ENCODE results near the gene BCAS3.

The BCAS3 gene

DNA sequence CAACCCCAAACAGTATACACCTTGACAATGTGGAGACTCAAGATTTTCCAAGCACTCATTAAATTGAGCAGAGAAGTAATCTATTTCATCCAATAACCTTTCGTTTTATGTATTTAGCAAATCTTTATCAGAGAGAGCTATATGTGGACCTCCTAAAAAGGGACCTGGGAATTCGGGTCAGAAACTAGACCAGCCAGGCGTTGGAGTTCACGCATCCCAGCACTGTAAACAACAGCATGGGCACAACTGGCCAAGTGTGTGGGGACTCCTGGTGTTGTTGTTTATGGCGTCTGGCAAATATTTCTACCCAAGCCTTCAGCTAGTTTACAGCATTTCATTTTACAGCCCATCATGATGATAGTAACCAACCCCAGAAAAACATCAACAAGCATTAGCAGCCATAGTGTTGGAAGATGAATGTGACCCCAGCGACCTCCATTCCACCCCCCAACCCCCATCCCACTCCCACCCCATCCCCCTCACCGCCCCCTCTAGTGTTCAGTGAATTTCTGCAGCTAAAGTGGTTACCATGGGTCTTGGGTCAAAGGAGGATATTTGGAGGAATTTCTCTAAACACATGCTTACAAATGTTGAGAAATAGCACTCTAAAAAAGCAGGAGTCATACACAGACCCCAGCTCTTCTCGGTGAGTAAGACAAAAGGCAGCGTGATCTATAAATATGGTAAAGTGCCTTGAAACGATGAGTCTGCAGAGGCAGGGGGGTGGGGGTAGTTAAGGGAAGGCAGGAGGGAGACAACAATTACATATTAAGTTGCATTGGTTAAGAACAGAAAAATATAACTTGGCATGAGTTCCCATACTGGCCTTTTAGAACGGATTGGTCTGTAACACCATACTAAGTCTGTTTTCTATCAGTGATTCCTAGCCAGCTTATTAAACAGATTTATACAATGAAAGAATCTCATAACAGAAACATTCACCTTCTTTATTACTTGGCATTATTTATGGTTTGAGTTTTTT lies 630.5 kb downstream of the BCAS3 start:
- Histone ChIP-seq H3K27ac (ENCODE audit: low read depth, low read length, severe bottlenecking) (peak overlapping the region; percentile 39), H3K4me3 (ENCODE audit: extremely low read depth, insufficient read depth, low read length, poor library complexity, severe bottlenecking) (no peak overlapping the region), H3K36me3 (ENCODE audit: control insufficient read depth, insufficient read depth, low read length) (no peaks in the 10 kb centered on the region), H3K4me1 (ENCODE audit: control insufficient read depth, insufficient read depth, low read length, poor library complexity, severe bottlenecking) (peaks cover 21% of the 10 kb centered on the region), H3K9me3 (ENCODE audit: control insufficient read depth, low read length) (no peaks in the 10 kb centered on the region)
- WGBS, 2 experiments (ENCODE audit: insufficient coverage in 2 of 2), result 77 to 83% methylated on average over 1 to 5 of the region's 11 CpGs

DNA sequence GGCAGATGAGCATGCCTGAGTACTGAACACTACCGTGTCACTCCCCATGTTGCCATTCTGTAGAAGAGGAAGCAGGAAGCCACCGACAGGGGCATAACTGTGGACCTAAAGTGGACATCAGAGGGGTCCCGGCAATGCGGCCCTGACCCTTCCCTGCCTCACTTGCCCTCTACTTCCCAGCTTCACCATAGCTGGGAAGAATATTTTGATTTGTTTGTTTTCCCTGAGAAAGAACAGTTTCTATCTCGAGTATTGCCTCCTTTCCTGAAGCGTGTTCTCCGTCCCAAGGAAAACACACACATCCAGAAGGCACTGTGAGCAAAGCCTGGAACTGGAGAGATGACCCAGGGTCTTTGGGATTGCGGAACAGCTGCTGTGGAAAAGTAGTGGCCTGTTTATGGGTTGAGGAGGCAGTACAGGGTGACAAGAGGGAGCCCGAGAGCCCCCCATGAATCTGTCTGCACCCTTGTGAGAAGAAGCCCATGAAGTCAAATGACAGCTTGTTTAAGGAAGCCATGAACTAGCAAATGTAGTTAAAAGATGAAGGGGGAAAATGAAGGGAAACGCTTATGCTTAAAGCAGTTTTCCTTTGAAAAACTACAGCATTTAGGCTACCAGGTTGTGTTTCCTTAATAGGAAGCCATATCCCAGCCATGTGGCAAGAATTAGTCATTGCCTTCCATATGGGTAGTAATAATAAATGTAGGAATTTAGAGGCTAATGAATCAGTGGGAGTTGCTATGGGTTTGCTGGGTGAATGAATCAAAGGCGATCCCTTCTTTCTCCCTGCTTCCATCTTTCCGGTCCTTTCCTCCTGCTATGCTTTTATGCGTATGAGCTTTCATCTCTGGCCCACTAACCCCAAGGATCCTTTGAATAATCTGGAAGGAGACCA lies 632.0 kb downstream of the BCAS3 start:
- 89 to 94% methylated on average over 8 to 10 of the region's 13 CpGs for WGBS, 2 experiments (ENCODE audit: insufficient coverage in 2 of 2)

DNA sequence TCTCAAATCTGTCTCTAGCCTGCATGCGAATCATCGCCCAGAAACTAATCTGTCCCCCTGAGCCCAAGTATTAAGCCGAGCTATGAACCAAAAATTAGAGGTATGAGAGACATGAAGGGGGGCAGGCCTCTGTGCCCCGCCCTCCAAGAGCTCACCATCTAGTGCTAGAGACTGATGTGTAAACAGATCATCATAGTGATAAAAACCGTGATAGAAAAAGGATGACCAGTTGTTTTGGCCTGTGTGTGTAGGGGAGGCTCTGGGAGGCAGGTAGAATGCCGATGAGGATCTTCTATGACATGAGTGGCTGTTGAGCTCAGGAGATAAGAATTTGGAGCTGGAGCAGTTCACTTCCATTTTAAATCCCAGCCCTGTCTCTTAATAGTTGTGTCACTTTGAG lies 632.9 kb downstream of the BCAS3 start:
- H3K27ac ChIP-seq (ENCODE audit: low read depth, low read length, severe bottlenecking), result no peak overlapping the region

More for the DNA sequence above, 632.0 kb downstream of the BCAS3 start:
- H3K27ac ChIP-seq (ENCODE audit: low read depth, low read length, severe bottlenecking), result no peak overlapping the region
- H3K4me3 ChIP-seq (ENCODE audit: extremely low read depth, insufficient read depth, low read length, poor library complexity, severe bottlenecking), result no peak overlapping the region
- H3K36me3 ChIP-seq (ENCODE audit: control insufficient read depth, insufficient read depth, low read length), result no peaks in the 10 kb centered on the region
- H3K4me1 ChIP-seq (ENCODE audit: control insufficient read depth, insufficient read depth, low read length, poor library complexity, severe bottlenecking), result peaks cover 29% of the 10 kb centered on the region
- no peaks in the 10 kb centered on the region for H3K9me3 ChIP-seq (ENCODE audit: control insufficient read depth, low read length)

DNA sequence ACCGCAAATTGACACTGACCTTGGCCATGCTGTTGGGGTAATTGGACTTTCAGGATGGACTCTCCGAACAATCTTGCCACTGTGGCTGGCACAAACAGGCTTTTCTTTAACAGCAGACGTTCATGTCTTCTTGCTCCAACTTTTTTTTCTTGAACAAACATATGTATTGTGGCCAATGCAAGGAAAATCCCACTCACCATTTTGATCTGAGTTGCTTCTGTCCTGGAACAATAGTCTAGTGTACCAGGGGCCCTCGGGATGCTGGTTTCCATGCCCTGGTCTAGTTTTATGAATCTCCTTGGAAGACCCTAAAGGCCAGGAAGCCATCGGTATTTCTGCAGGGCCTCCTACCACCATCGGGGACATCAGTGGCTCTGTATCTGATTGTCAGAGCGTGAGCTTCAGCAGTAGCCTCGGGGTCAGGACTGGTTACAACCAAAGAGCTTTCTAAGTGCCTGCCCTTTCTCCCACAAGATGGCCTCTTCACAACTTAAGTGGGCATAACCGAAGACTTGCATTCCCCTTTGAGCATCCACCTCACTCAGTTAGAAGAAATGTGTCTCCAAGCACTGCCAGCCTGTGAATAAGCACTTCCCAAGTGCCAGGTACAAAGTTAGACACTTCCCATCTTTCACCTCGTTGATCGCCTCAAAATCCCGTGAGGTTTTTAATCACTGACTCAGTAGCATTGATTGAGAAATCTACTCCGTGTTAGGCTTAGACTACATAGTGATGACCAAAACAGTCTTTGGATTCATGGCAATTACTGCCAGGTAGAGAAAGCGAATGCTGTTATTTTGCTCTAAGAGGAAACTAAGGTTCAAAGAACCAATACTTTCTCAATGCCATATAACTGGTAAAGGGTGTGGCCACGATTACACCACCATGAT lies 635.0 kb downstream of the BCAS3 start:
- no peaks in the 10 kb centered on the region for H3K36me3 ChIP-seq (ENCODE audit: control insufficient read depth, insufficient read depth, low read length)
- H3K27ac ChIP-seq (ENCODE audit: low read depth, low read length, severe bottlenecking), result no peak overlapping the region
- 92 to 94% methylated on average over 15 of the region's 15 CpGs for WGBS, 2 experiments (ENCODE audit: insufficient coverage in 2 of 2)
- peaks cover 30% of the 10 kb centered on the region for H3K4me1 ChIP-seq (ENCODE audit: control insufficient read depth, insufficient read depth, low read length, poor library complexity, severe bottlenecking)
- no peak overlapping the region for H3K4me3 ChIP-seq (ENCODE audit: extremely low read depth, insufficient read depth, low read length, poor library complexity, severe bottlenecking)
- no peaks in the 10 kb centered on the region for H3K9me3 ChIP-seq (ENCODE audit: control insufficient read depth, low read length)

More for the DNA sequence above, 632.9 kb downstream of the BCAS3 start:
- Histone ChIP-seq H3K36me3 (ENCODE audit: control insufficient read depth, insufficient read depth, low read length) (no peaks in the 10 kb centered on the region), H3K4me1 (ENCODE audit: control insufficient read depth, insufficient read depth, low read length, poor library complexity, severe bottlenecking) (peaks cover 30% of the 10 kb centered on the region), H3K4me3 (ENCODE audit: extremely low read depth, insufficient read depth, low read length, poor library complexity, severe bottlenecking) (no peak overlapping the region), H3K9me3 (ENCODE audit: control insufficient read depth, low read length) (no peaks in the 10 kb centered on the region)
- WGBS, 2 experiments (ENCODE audit: insufficient coverage in 2 of 2), result 87 to 95% methylated on average over 5 to 6 of the region's 6 CpGs

DNA sequence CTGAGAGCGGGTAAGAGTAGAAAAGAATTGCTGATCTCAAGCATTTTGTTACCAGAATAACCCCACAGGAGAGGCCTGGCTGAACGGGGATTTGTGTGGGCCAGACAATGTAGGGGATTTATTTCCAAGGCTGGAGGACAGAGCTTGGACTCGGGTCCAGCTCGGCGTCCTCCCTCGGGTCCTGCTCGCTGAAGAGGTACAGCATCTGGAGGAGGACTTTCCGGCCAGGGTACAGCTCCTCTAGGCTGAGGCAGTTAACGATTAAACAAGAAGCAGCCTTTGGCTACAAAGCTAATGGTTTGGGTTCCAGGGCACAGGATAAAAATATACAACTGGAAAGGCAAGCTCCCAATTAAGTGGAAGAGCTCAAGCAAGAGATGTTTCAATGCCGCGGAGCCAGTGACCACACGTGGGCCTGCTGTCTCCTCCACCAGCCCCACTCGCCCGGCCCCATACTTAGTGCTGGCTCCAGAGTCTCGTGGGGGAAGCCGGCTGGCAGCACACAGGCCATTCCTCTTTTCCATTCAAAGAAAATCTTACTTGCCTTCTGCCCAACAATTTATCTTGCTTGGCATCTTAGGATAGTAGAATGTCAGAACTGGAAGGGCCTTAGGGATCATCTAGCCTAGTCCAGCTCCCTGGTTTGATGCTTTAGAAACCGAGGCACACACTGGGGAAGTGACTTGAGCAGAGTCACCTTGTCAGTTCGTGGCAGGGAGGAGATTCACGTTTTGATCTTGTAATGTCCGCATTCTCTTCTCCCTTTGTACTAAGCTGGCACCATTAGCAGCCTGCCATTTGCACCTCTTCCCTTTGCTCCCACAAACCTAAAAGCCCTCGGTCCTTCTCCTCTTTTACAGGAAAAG lies 636.0 kb downstream of the BCAS3 start:
- H3K9me3 ChIP-seq (ENCODE audit: control insufficient read depth, low read length), result no peaks in the 10 kb centered on the region
- peak overlapping the region; percentile 37 for H3K27ac ChIP-seq (ENCODE audit: low read depth, low read length, severe bottlenecking)
- 94 to 96% methylated on average over 15 to 17 of the region's 21 CpGs for WGBS, 2 experiments (ENCODE audit: insufficient coverage in 2 of 2)
- peaks cover 29% of the 10 kb centered on the region for H3K4me1 ChIP-seq (ENCODE audit: control insufficient read depth, insufficient read depth, low read length, poor library complexity, severe bottlenecking)
- no peak overlapping the region for H3K4me3 ChIP-seq (ENCODE audit: extremely low read depth, insufficient read depth, low read length, poor library complexity, severe bottlenecking)
- no peaks in the 10 kb centered on the region for H3K36me3 ChIP-seq (ENCODE audit: control insufficient read depth, insufficient read depth, low read length)

DNA sequence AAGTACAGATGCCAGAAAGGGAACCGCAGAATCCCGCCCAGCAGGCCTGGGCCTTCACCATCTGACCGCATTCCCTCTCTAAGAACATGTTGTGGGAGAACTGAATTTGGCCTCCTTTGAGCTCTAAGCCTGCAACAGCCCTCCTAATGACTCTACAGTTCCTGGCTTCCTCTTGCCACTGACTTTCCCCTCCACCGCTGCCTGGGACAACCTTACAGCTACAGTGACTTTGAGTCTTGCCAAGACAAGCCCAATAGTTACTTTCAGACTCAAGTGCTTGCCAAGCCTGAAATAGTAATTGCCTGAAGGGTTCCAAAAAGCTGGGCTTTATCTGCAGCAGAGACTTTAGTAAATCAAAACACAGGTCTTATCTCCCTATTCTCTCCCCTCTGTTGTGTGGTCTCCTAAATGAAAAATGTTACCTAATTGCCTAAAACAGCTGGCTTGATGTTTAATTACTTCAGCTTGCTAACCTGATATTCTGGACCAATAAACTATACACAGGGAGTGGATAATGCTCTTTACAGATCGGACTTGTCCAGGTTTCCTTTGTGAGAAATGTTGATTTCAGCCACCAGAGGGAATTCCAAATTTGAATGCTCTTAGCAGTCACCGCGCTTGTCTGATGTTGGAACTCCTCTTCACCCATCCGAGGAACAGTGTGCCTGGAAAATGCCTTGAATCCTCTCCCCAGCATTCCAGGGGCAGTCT lies 636.9 kb downstream of the BCAS3 start:
- Histone ChIP-seq H3K27ac (ENCODE audit: low read depth, low read length, severe bottlenecking) (peak overlapping the region; percentile 37), H3K4me3 (ENCODE audit: extremely low read depth, insufficient read depth, low read length, poor library complexity, severe bottlenecking) (no peak overlapping the region), H3K9me3 (ENCODE audit: control insufficient read depth, low read length) (no peaks in the 10 kb centered on the region), H3K36me3 (ENCODE audit: control insufficient read depth, insufficient read depth, low read length) (no peaks in the 10 kb centered on the region), H3K4me1 (ENCODE audit: control insufficient read depth, insufficient read depth, low read length, poor library complexity, severe bottlenecking) (peaks cover 21% of the 10 kb centered on the region)
- WGBS, 2 experiments (ENCODE audit: insufficient coverage in 2 of 2), result 85% methylated on average over 7 to 8 of the region's 8 CpGs

DNA sequence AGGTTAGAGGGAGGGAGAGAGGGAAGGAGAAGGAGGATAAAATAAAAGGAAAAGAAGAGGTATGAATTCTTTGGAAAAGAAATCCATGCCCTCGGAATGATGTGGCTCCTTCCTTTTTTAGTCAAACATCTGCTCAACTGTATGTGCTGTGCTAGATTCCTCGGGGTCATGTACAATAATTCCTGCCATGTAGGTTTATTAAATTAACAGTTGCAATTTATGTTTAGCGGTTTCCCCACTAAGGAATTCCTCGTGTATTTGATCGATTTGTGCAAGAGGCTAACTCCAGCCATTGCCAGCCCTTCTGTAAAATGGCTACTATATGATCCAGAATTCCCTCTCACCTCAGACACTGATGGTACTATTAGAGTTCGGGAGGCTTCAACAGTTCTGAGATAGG lies 639.0 kb downstream of the BCAS3 start:
- H3K9me3 ChIP-seq (ENCODE audit: control insufficient read depth, low read length), result no peaks in the 10 kb centered on the region
- 89 to 96% methylated on average over 3 to 5 of the region's 6 CpGs for WGBS, 2 experiments (ENCODE audit: insufficient coverage in 2 of 2)
- H3K27ac ChIP-seq (ENCODE audit: low read depth, low read length, severe bottlenecking), result no peak overlapping the region
- no peak overlapping the region for H3K4me3 ChIP-seq (ENCODE audit: extremely low read depth, insufficient read depth, low read length, poor library complexity, severe bottlenecking)
- H3K4me1 ChIP-seq (ENCODE audit: control insufficient read depth, insufficient read depth, low read length, poor library complexity, severe bottlenecking), result peaks cover 15% of the 10 kb centered on the region
- H3K36me3 ChIP-seq (ENCODE audit: control insufficient read depth, insufficient read depth, low read length), result no peaks in the 10 kb centered on the region

DNA sequence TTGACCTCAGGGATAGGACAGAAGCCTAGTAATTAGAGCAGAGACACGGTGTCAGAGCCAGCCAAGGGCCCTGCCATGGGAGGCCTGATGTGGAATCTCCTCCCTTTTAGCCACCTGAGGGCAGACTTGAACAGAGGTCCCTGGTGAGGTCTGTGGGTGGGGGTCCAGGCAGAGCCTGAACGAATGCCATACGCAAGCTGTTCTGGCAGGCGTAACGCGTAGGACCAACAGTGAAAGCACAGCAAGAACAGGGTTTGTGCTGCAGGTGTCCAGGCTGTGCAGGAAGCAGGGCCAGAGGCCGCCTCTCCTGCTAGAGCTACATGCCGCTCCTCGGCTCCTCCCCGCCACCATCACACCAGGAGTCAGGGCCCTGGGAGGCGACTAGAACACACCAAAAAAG lies 640.1 kb downstream of the BCAS3 start:
- H3K4me3 ChIP-seq (ENCODE audit: extremely low read depth, insufficient read depth, low read length, poor library complexity, severe bottlenecking), result no peak overlapping the region
- no peak overlapping the region for H3K27ac ChIP-seq (ENCODE audit: low read depth, low read length, severe bottlenecking)
- peaks cover 15% of the 10 kb centered on the region for H3K4me1 ChIP-seq (ENCODE audit: control insufficient read depth, insufficient read depth, low read length, poor library complexity, severe bottlenecking)
- H3K36me3 ChIP-seq (ENCODE audit: control insufficient read depth, insufficient read depth, low read length), result no peaks in the 10 kb centered on the region
- WGBS, 2 experiments (ENCODE audit: insufficient coverage in 2 of 2), result 88 to 91% methylated on average over 10 of the region's 11 CpGs
- no peaks in the 10 kb centered on the region for H3K9me3 ChIP-seq (ENCODE audit: control insufficient read depth, low read length)

DNA sequence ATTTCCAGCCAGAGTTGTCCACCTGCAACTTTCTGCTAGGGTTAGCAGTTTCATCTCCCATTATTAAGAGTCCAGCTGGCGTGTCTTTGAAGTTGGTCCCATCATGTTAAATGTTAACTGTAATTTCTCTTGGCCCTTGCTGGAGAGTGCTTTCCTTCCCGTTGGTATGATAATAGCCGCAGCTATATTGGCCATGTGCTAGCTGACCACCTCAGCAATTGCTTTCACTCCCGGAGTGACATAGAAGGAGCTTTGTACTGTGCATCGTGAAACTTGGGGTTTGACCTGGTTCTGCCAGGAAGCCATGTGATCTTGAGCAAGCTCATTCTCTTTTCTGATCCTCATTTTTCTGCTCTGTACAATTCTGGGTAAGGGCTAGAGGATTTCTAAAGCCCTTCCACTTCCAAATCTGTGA lies 641.0 kb downstream of the BCAS3 start:
- no peak overlapping the region for H3K27ac ChIP-seq (ENCODE audit: low read depth, low read length, severe bottlenecking)
- H3K4me1 ChIP-seq (ENCODE audit: control insufficient read depth, insufficient read depth, low read length, poor library complexity, severe bottlenecking), result peaks cover 20% of the 10 kb centered on the region
- no peaks in the 10 kb centered on the region for H3K9me3 ChIP-seq (ENCODE audit: control insufficient read depth, low read length)
- no peaks in the 10 kb centered on the region for H3K36me3 ChIP-seq (ENCODE audit: control insufficient read depth, insufficient read depth, low read length)
- no peak overlapping the region for H3K4me3 ChIP-seq (ENCODE audit: extremely low read depth, insufficient read depth, low read length, poor library complexity, severe bottlenecking)
- WGBS, 2 experiments (ENCODE audit: insufficient coverage in 2 of 2), result 95 to 98% methylated on average over 5 of the region's 5 CpGs

Data from mesodermal cell (in vitro differentiated cells).